Measurements from ENCODE around the gene EEFSEC. TPM values are rescaled to one million over a fixed set of nuclear protein-coding genes. Genes with fewer than 3 reads are reported as not detected.

The EEFSEC gene
- polyA plus RNA-seq, 1 donor (not counting 4 experiments of a cell fraction or from before 2014, with no cell fraction given) = 8.7 TPM

DNA sequence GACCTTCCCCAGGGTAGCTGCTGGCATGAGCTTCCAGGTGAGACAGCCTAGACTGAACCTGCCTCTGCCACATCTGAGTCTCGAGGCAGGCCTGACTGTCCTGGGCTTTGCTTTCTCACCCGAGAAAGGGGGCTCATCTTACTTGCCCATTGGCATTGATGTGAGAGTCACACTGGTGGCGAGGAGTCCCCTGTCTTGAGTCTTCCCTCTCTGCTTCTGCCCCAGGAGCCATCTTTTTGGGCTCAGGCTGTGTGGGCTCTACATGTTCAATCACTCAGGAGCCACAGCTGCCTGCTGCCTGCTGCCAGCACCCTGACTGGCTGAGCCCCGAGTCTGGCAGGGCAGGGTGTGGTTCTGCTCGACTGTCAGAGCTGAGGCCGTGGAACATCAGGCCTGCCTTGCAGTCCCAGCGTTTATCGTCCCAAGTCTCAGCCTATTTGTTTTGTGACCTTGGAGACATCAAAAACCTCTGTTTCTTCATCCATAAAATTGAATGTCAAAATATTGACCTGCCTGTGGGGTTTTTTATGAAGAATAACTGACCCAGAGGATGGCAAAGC lies 180.9 kb downstream of the EEFSEC start:
- dilution Hi-C loops (cut with MboI; ENCODE audit: extremely low pct_ligation_motif_present, low sequenced_read_pairs) = no loop called here
- H3K27ac ChIP-seq (ENCODE audit: control insufficient read depth, insufficient read depth, low read length) = no peak overlapping the region
- FAIRE-seq = no peak

GRCh38 chr3:128334766-128335165 lies 181.5 kb downstream of the EEFSEC start:
- Histone ChIP-seq H3K9me1 (ENCODE audit: control insufficient read depth, extremely low read depth, insufficient read depth, low read length) (peaks cover 5% of the 10 kb centered on the region), H3K9me3 (ENCODE audit: control insufficient read depth, low read depth, low read length) (no peaks in the 10 kb centered on the region), H3K27ac (ENCODE audit: control insufficient read depth, insufficient read depth, low read length) (no peak overlapping the region), H3K4me1 (ENCODE audit: control insufficient read depth, extremely low read depth, insufficient read depth, low read length) (peaks cover 29% of the 10 kb centered on the region), H2AFZ (ENCODE audit: control insufficient read depth, low read length) (no peak overlapping the region), H3K4me3 (ENCODE audit: control insufficient read depth in 2 of 3, extremely low read depth in 1 of 3, insufficient read depth in 2 of 3, low read depth in 1 of 3, low read length in 3 of 3) (no peak overlapping the region), H3K79me2 (ENCODE audit: control insufficient read depth, insufficient read depth, low read length) (no peaks in the 10 kb centered on the region), H3K4me2 (ENCODE audit: control insufficient read depth, extremely low read depth, insufficient read depth, low read depth, low read length) (no peak overlapping the region), H3K27me3 (ENCODE audit: control insufficient read depth, extremely low read depth, insufficient read depth, low read length) (no peaks in the 10 kb centered on the region), H3K36me3 (ENCODE audit: control insufficient read depth in 2 of 2, extremely low read depth in 1 of 2, insufficient read depth in 2 of 2, low read length in 2 of 2) (no peaks in the 10 kb centered on the region), H3K9ac (ENCODE audit: control insufficient read depth, extremely low read depth, insufficient read depth, low read length) (no peak overlapping the region), H4K20me1 (ENCODE audit: control insufficient read depth, extremely low read depth, insufficient read depth, low read length) (no peaks in the 10 kb centered on the region)
- FAIRE-seq = no peak
- no peak for TF ChIP-seq EZH2 (IDR thresholded peaks at IDR 0.05; ENCODE audit: low read length)
- TF ChIP-seq, protein P1, sequence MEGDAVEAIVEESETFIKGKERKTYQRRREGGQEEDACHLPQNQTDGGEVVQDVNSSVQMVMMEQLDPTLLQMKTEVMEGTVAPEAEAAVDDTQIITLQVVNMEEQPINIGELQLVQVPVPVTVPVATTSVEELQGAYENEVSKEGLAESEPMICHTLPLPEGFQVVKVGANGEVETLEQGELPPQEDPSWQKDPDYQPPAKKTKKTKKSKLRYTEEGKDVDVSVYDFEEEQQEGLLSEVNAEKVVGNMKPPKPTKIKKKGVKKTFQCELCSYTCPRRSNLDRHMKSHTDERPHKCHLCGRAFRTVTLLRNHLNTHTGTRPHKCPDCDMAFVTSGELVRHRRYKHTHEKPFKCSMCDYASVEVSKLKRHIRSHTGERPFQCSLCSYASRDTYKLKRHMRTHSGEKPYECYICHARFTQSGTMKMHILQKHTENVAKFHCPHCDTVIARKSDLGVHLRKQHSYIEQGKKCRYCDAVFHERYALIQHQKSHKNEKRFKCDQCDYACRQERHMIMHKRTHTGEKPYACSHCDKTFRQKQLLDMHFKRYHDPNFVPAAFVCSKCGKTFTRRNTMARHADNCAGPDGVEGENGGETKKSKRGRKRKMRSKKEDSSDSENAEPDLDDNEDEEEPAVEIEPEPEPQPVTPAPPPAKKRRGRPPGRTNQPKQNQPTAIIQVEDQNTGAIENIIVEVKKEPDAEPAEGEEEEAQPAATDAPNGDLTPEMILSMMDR (optimal IDR thresholded peaks at IDR 0.05 in 1 of 3, IDR thresholded peaks at IDR 0.05 in 1 of 3, conservative IDR thresholded peaks at IDR 0.05 in 1 of 3; ENCODE audit: extremely low read depth in 1 of 3, insufficient read depth in 2 of 3, low read length in 3 of 3) = no peak
- dilution Hi-C loops (cut with MboI; ENCODE audit: extremely low pct_ligation_motif_present, low sequenced_read_pairs) = no loop called here
- no peak for DNase-seq (ENCODE audit: low read depth, low spot score)

More for the DNA sequence above, 180.9 kb downstream of the EEFSEC start:
- no peak for TF ChIP-seq EZH2 (IDR thresholded peaks at IDR 0.05; ENCODE audit: low read length)
- TF ChIP-seq, protein P1 (optimal IDR thresholded peaks at IDR 0.05 in 1 of 3, IDR thresholded peaks at IDR 0.05 in 1 of 3, conservative IDR thresholded peaks at IDR 0.05 in 1 of 3; ENCODE audit: extremely low read depth in 1 of 3, insufficient read depth in 2 of 3, low read length in 3 of 3) = no peak
- H3K27me3 ChIP-seq (ENCODE audit: control insufficient read depth, extremely low read depth, insufficient read depth, low read length) = no peaks in the 10 kb centered on the region
- no peaks in the 10 kb centered on the region for H4K20me1 ChIP-seq (ENCODE audit: control insufficient read depth, extremely low read depth, insufficient read depth, low read length)
- no peak overlapping the region for H3K4me2 ChIP-seq (ENCODE audit: control insufficient read depth, extremely low read depth, insufficient read depth, low read depth, low read length)
- H3K9me1 ChIP-seq (ENCODE audit: control insufficient read depth, extremely low read depth, insufficient read depth, low read length) = peaks cover 5% of the 10 kb centered on the region
- no peaks in the 10 kb centered on the region for H3K36me3 ChIP-seq (ENCODE audit: control insufficient read depth in 2 of 2, extremely low read depth in 1 of 2, insufficient read depth in 2 of 2, low read length in 2 of 2)
- no peaks in the 10 kb centered on the region for H3K9me3 ChIP-seq (ENCODE audit: control insufficient read depth, low read depth, low read length)
- H3K79me2 ChIP-seq (ENCODE audit: control insufficient read depth, insufficient read depth, low read length) = no peaks in the 10 kb centered on the region
- H3K4me3 ChIP-seq (ENCODE audit: control insufficient read depth in 2 of 3, extremely low read depth in 1 of 3, insufficient read depth in 2 of 3, low read depth in 1 of 3, low read length in 3 of 3) = no peak overlapping the region
- DNase-seq (ENCODE audit: low read depth, low spot score) = no peak
- H3K4me1 ChIP-seq (ENCODE audit: control insufficient read depth, extremely low read depth, insufficient read depth, low read length) = peaks cover 29% of the 10 kb centered on the region
- no peak overlapping the region for H3K9ac ChIP-seq (ENCODE audit: control insufficient read depth, extremely low read depth, insufficient read depth, low read length)
- no peak overlapping the region for H2AFZ ChIP-seq (ENCODE audit: control insufficient read depth, low read length)
